GM13977 (cell line): ENCODE measurements around the gene E4F1.

ENCODE experiments used
- DNase-seq: peaks from one replicate; pipeline ENCODE4 v3.0.0; 2012; ENCODE audit warnings: low spot score
- in situ Hi-C: fragments of 300-500 bp; cut with MboI; formaldehyde crosslinking; loops from one replicate; pipeline ENCODE4 v1.12.0; 2022; ENCODE audit warnings: low sequenced_read_pairs, low pct_unique_long_range_greater_than_20kb, mixed read lengths, inconsistent platforms; ENCODE audit not compliant: unreplicated experiment
- TF ChIP-seq, protein P1 (sequence below): IDR thresholded peaks from 2 replicates; pipeline ENCODE4 v1.5.1; 2012; ENCODE audit warnings: mild to moderate bottlenecking, control low read depth; ENCODE audit not compliant: insufficient read depth; ENCODE audit errors: extremely low read depth, missing control alignments

E4F1 gene

DNA sequence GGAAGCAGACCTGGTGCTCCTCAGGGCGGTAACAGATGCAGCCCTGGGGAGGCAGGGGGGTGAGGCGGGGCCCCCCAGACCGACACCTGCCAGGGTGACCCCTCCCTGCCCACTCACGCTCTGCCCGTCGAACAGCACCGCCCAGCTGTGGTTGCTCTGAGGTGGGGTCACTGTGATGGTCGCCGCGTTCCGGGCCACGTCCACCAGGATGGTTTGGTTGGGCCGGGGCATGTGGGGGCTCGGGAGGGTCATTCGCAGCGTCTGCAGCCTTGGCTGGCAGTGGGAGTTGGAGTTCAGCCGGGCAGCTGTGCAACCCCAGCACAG lies 13.4 kb upstream of the E4F1 start:
- in situ Hi-C loops = no loop called here
- TF ChIP-seq, protein P1, sequence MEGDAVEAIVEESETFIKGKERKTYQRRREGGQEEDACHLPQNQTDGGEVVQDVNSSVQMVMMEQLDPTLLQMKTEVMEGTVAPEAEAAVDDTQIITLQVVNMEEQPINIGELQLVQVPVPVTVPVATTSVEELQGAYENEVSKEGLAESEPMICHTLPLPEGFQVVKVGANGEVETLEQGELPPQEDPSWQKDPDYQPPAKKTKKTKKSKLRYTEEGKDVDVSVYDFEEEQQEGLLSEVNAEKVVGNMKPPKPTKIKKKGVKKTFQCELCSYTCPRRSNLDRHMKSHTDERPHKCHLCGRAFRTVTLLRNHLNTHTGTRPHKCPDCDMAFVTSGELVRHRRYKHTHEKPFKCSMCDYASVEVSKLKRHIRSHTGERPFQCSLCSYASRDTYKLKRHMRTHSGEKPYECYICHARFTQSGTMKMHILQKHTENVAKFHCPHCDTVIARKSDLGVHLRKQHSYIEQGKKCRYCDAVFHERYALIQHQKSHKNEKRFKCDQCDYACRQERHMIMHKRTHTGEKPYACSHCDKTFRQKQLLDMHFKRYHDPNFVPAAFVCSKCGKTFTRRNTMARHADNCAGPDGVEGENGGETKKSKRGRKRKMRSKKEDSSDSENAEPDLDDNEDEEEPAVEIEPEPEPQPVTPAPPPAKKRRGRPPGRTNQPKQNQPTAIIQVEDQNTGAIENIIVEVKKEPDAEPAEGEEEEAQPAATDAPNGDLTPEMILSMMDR = no peak

DNA sequence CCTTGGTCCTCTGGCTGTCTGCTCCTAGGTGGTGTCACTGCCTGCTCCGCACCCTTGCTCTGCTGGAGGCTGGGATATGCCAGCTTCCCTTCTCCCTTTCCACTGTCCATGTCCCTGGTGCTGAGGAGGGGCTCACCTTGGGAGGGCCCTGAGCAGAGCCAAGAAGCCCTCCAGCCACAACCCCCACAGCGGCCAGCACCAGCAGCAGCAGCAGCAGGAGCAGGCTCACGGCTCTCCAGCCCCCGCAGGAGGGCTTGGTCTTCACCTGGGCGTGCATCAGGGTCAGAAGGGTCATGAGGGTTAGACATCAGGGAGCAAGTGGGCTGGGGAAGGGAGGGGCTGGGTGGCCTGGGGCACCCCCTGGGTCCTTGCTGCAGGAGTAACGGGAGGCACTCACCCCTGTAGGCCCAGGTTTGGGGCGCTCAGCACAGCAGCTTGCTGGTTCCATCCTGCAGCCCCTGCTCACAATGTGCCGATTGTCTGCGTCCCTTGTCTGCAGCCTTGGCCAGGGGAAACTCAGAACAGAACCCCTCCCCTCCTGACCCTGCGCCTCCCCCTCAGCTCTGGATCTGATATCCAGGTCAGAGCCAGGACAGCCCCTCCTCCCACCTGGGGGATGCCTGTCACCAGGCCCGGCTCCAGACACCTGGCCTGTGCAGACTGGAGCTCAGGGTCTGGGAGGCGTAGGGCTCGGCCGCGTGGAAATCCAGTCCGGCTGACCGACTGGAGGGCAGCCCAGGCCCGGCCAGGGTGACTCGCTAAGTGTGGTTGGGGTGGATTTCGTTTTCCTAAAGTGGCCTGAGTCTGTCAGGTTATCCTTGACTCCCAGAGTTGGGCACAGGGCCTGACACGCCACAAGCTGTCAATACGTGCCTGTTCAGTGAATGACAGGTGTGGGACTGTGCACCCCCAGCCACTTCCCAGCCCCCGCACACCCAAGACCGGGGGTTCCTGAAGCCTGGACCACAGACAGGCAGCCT lies 12.7 kb upstream of the E4F1 start, which contains the start of gene BRICD5:
Gene BRICD5, minus strand, starts transcription at position 478 of the 980 bp plus-strand sequence. Its CDS starts 30 bp downstream, at position 448.
- TF ChIP-seq, protein P1 = no peak
- in situ Hi-C loops = no loop called here
- no peak for DNase-seq

More for the DNA sequence above, 13.4 kb upstream of the E4F1 start:
- DNase-seq = no peak

DNA sequence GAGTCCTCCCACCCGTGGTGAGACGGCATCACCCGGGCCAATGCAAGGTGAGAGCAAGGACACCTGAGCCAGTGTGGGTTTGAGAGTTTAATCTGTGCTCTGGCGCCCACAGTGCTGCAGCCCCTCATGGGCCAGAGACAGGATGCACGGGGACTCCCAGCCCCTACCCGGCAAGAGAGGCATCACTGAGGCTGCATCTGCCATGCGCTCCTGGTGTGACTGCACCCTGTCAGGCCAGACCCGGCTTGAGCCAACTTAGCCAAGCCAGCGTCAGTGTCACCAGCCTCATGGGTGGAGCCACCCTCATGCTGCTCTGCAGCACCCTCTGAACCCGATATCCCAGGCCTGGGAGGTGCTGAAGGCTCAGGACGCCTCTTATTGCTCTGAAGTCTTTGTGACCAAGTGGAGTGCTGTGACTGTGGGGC lies 11.5 kb upstream of the E4F1 start:
- no peak for DNase-seq
- TF ChIP-seq, protein P1 = no peak
- in situ Hi-C loops = no loop called here

DNA sequence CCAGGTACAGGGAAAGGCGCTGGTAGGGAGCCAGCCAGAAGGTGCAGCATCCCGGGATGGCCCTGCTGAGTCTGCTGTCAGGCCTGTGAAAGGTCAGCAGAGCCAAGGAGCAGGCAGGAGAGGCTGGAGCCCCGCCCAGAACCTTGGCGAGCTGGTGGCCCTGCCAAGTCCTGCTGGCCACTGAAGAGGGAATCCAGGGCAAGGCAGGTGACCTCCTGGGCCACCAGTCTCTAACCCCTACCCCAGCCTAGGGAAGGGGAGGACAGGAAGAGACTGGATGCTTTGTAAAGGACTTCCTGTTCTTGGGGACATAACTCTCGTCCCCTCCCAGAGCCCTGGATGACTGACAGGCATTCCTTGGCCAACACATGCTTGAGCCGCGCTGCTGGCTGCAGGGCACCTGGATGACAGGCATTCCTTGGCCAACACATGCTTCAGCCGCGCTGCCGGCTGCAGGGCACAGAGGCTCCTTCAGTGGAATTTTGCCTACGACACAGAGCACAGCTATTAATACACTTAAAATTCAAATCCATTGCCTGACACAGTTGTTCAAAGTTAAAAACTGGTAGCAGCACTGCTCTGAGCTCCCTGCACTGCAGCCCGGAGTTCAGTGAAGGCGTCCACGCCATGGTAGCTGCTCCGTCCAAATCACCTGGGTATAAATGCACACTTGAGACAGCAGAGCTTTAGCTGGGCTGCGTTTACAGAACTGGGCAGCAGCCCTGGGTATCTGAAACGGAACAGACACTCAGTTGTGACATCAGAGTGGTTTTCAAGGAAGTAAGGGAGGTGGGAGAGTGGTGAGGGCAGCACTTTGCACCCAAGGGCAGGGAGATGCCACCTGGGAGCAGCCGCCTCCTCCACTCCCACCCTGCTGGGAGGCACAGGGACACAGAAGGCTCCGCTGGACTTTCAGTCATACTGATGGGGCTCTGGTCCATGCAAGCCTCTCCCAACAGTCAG lies 10.7 kb upstream of the E4F1 start:
- TF ChIP-seq, protein P1 = no peak
- no peak for DNase-seq
- in situ Hi-C loops = no loop called here

DNA sequence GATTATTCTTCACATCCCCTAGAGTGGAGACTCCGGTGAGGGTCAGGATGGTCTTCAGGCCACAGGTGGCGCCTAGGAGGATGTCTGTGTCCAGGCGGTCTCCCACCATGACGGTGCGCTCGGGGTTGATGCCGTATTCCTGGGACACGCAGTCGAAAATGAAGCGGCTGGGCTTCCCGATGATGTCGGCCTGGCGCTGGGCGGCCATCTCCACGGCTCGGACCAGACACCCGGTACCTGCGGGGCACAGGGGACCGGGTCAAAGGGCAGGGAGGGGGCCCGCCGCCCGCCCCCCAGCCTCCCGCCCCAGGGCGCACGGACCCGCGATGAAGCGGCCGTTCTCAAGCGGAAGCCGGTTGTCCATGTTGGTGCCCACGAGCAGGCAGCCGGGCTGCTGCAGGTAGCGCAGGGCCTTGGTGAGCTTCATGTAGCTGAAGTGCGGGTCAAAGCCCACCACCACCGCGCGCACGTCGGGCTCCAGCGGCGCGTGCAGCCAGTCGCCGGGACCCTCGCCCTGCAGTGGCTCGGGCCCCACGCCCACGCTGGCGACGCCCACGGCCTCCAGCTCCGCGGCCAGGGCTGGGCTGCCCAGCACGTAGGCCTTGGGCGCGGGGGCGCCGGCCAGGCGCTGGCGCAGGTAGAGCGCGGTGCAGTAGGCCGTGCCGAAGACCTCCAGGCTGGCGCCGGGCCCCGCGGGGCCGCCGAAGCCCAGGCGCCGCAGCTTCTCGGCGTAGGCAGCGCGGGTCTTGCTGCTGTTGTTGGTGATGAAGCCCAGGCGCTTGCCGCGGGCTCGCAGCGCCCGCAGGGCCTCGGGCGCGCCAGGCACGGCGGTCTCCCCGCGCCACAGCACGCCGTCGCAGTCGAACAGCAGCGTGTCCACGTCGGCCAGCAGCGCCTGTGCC lies 9.3 kb upstream of the E4F1 start:
- DNase-seq = no peak
- TF ChIP-seq, protein P1 = no peak
- in situ Hi-C loops = no loop called here

DNA sequence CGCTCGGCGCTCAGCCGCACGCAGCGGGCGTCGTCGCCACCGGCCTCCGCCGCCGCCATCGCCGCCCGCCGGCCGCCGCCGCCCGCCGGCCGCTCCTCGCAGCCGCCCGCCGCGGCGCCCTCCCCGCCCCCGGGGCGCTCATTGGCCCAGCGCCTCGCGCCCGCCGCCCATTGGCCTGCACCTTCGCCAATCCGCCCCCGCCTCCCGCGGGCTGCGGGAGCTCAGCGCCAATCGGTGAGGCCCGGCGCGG lies 8.7 kb upstream of the E4F1 start, which contains the start of gene PGP:
Gene PGP, minus strand, starts transcription at position 122 of the 250 bp plus-strand sequence. Its CDS starts 63 bp downstream, at position 59.
- in situ Hi-C loops = no loop called here
- TF ChIP-seq, protein P1 = no peak
- DNase-seq = no peak
